Muscle of back (tissue), 11 donors: ENCODE results near the gene TATDN2. TPM values are rescaled to one million over a fixed set of nuclear protein-coding genes. Genes with fewer than 3 reads are reported as not detected.
"Not testable (repeated sequence)": the region's sequence is repeated elsewhere in the genome, so short reads cannot be mapped to it uniquely, and the experiment has no call there.

Source experiments
- DNase-seq, 3 donors: peaks; one replicate each; pipeline versions ENCODE4 v3.0.0 to v3.0.0-alpha.2; 2013
- polyA plus RNA-seq, 10 donors: library from polyadenylated mRNA; unstranded; fragments of 120-200 nt; gene quantifications; one replicate each; pipeline ENCODE4 v1.2.1, GENCODE V29; 2013; ENCODE audit not compliant: insufficient read length in 10 of 10

Gene TATDN2
- polyA plus RNA-seq, 10 donors, result 17.1 to 25.5 (median 20.2) TPM

- DNase-seq, result no peak
Measured at GRCh38 chr3:10289787-10290355, 41.6 kb downstream of the TATDN2 start.

DNA sequence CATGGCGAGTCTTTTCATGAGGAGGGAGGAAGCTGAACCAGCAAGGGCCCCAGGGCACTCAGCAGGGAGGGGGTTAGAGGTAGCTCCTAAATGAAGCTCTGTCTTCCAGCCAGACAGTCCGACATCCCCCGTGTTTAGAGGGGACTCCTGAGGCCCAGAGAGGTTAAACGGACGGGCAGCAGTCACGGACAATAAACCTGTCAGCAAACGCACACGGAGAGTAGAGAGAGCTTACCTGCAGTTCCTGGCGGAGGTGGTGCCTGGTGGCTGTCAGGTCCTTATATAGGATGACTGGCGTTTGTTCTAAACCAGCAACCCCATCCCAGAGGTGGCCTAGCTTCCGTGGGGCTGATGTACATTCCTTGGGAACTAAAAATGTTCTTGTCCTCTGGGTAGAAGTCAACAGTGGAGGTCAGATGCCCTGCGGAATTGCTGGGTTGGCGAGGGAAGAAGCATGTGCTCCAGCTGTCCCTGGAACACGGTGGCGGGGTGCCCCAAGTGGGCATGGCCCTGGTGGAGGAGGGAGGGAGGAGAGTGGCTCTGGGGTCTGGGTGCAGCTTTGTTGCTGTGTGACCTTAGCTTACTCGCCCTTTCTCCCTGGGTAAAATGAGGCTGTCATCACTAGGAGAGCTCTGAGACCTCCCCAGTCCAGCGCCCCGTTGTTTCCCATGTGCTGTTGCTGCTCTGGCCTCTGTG, 42.4 kb downstream of the TATDN2 start:
- DNase-seq, result no peak

- no peak for DNase-seq
Measured at GRCh38 chr3:10291641-10292040, 43.4 kb downstream of the TATDN2 start.

DNA sequence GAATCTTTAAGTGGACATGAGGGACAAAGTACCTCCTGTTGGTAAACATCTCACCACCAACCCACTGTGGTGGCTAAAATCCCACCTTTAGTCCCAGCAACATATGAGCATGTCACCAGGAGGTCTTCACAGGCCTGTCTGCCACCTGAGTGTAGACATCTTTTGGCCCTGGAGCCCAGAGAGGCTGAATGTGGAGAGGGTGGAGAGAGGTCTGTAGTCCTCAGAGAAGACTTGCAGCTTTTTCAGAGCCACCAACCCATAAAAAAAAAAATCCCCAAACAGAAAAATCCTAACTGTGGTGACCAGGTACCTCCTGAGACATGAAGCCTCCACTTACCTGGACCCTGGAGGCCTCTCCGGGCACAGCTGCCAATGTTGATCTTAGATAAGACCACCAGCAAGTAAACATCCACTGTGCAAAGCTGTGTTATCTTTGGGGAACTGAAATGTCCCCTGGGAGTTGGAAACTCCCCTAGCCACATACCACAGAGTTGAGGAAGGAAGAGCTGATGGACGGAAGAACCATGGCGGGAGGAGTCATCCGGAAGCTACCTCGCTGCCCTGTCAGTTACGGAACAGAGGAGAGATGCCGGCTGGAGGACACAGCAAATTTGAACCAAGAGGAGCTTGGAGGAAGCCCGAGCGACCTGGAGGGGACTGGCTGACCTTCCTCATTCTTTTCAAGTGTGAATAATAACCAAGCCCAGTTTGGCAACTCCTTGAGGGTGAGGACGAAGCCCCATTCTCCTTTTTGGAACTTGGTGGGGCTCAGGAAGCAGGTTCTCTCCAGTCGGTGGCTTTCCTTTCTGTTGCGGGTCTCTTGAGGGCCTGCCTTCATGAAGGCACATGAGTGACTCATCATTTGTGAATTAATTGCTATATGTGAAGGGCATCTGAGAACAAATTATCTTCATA, 44.5 kb downstream of the TATDN2 start, which contains the start of gene GHRL:
GHRL (minus strand) TSS at position 443 of the 915 bp plus-strand sequence. CDS start 2,767 bp downstream, outside the sequence.
- no peak for DNase-seq

GRCh38 chr3:10294030-10294586, 45.8 kb downstream of the TATDN2 start:
- no peak for DNase-seq

DNA sequence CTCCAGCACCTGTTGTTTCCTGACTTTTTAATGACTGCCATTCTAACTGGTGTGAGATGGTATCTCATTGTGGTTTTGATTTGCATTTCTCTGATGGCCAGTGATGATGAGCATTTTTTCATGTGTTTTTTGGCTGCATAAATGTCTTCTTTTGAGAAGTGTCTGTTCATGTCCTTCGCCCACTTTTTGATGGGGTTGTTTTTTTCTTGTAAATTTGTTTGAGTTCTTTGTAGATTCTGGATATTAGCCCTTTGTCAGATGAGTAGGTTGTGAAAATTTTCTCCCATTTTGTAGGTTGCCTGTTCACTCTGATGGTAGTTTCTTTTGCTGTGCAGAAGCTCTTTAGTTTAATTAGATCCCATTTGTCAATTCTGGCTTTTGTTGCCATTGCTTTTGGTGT, 49.8 kb downstream of the TATDN2 start:
- DNase-seq, result not testable (repeated sequence)

- DNase-seq, result no peak
Measured at GRCh38 chr3:10299175-10299574, 50.9 kb downstream of the TATDN2 start.

DNA sequence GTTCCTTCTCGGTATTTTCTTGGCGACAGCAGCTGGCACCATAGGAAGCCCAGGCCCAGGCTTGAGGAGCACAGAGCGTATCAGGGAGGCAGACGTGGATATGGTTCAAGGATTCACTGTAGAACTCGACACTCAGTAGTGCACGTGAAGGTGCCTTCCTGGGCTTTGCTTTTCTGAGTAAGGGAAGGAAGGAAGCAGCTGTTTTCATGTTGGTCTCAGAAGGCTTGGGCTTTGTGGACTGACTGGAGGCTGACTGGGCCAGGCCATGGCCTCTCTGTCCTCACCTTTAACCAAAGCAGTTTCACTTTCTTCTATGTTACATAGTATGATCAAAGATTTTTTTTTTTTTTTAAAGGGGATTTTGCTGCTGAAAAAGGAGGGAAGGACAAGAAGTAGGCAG, 51.4 kb downstream of the TATDN2 start:
- no peak for DNase-seq

GRCh38 chr3:10300087-10300486, 51.8 kb downstream of the TATDN2 start:
- DNase-seq, result no peak

DNA sequence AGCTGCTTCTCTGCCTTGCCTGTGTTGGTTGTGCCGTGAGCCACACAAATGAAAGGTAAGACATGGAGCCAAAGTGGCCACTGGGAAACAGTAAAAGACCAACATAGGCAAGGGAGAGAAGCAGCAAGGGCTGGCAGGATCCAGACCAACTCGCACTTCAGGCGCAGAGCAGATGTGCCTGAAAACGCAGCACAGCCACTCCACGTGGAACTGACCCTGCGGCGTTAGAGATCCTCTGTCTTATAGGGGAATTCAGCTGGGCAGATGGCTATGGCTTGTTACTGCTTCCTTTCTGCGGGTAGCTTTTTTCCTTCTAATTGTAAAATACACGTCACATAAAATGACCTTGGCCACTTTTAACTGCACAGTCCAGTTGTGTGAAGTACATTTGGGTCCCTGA, 54.8 kb downstream of the TATDN2 start:
- DNase-seq, result no peak

- no peak for DNase-seq
Measured at GRCh38 chr3:10303785-10304184, 55.5 kb downstream of the TATDN2 start.

DNA sequence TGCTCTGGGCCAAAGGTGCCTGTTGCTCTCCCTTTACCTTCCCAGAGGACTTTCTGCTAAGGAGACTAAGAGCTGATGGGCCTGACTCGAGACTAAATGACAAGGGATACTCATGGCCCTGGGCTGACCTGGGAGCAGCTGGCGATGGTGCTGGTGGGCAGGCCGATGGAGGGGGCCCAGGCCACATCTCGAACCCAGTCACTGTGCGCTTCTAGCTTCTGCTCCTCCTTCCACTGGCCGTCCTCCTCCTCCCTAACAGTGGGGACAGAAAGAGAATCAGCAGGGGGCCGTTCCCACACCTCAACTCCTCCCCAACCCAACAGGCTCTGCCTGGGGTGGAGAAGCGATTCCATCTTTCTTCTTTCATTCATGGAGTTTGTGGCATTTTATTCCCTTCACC, 56.6 kb downstream of the TATDN2 start:
- no peak for DNase-seq

DNA sequence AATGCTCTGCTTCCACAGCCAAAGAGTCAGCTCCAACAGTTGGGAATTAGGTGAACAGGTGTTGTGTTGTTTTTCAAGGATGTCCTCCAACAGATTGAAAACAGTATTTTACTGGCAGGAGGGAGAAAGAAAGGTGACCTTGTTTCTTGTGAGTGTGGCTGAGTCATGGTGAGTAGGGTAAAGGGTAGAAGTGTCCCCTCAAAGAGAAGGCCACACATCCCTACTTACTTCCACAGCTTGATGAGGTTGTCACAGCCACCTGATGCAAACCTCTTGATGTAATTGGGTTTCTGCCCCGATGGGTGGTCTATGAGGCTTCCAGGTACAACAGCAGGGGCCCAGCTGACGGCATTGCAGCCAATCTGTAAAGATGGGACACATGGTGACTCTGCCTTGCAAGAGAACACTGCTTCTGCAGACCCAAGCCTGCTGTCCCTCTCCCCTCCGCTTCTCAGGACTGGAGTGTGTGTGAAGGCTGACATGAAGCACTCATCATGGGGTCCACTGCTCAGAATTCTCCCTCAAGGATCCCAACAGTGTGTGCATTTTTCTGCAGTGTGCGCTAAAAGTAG, 57.2 kb downstream of the TATDN2 start:
- no peak for DNase-seq

DNA sequence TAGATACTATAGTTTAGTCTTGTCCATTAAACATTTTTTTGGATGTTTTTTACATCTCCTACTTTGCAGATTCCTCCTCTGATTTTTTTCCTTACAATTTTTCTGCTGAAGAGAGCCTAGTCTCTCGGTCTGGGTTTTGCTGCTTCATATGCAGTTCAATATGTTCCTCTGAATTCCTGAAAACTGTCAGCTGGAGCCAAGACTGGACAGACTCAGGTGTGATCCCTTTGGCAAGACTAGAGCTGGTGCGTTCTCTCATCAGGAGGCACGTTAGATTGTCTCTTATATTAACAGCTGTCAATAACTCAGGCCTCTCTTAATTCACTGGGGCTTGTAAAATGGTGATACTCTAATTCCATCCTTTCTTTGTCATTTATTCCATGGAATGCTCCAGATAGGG, 57.9 kb downstream of the TATDN2 start:
- DNase-seq, result no peak

DNA sequence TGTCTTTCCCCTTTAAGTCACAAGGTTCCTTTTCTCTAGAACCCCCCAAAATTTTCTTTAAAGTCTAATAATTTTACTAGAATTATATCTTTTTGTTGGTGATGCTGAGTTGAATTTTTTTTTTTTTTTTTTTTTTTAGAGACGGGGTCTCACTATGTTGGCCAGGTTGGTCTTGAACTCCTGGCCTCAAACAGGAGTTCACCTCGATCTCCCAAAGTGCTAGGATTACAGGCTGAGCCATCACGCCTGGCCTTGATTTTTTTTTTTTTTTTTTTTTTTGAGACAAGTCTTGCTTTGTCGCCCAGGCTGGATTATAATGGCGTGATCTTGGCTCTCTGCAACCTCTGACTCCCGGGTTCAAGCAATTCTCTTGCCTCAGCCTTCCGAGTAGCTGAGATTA, 60.4 kb downstream of the TATDN2 start:
- no peak for DNase-seq

GRCh38 chr3:10309736-10310135, 61.5 kb downstream of the TATDN2 start:
- DNase-seq, result no peak

- DNase-seq, result peak in 1 of 3 donors; percentile 6
Measured at GRCh38 chr3:10310578-10310977, 62.3 kb downstream of the TATDN2 start.

GRCh38 chr3:10311710-10312109, 63.5 kb downstream of the TATDN2 start:
- DNase-seq, result no peak

GRCh38 chr3:10312391-10312790, 64.1 kb downstream of the TATDN2 start:
- DNase-seq, result no peak

- DNase-seq, result no peak
Measured at GRCh38 chr3:10312861-10313260, 64.6 kb downstream of the TATDN2 start.

- no peak for DNase-seq
Measured at GRCh38 chr3:10315101-10315500, 66.8 kb downstream of the TATDN2 start.

- DNase-seq, result no peak
Measured at GRCh38 chr3:10315771-10316344, 67.6 kb downstream of the TATDN2 start.
